HuH-7.5 (cell line): ENCODE results near the gene COL6A2.
"Not testable (repeated sequence)": the region's sequence is repeated elsewhere in the genome, so short reads cannot be mapped to it uniquely, and the experiment has no call there.

ENCODE experiments used
- DNase-seq: peaks from one replicate; pipeline ENCODE4 v3.0.0; 2011; ENCODE audit warnings: low spot score

COL6A2 gene

DNA sequence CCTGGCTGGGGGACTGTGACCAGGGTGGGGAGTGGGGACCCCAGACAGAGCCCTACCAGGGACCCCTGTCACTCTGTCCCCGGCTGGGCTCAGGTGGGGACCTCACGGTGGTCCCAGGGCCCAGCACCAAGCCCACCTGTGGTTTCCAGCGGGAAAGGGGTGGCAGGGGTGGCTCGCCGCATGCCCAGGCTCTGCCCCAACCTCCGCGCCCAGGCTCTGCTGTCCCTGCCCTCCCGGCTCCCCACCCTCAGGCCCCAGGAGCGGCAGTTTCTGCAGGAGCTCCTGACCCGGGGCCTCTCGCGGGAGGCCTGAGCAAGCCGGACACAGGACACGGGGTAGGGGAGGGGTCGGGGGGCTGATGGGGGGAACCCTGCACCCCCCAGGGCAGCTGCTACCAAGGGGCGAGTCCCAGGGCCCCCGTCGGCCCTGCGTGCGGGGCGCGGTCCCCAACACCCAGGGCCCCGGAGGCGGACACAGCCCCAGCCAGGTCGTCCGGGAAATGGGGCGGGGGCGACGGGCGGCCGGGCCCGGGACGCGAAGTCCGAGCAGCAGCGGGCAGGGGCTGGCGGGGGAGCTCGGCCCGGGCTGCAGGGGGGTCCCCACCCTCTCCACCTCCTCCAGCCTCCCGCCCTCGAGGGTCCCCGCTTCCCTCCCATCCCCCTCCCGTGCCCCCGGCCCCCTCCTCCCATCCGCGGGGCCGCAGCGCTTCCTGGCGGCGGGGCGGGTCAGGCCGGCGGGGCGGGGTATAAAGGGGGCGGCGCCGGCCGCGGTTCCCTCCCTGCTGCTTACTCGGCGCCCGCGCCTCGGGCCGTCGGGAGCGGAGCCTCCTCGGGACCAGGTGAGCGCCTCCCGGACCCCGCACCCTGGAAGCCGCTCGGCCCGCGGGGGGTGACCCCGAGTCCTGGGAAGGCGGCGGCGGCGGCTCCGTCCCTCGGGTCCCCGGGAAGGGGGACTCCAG, at the start of gene COL6A2:
TSS of gene COL6A2 (plus strand) at position 777 of the 958 bp plus-strand sequence.
- peak; percentile 51 for DNase-seq

DNA sequence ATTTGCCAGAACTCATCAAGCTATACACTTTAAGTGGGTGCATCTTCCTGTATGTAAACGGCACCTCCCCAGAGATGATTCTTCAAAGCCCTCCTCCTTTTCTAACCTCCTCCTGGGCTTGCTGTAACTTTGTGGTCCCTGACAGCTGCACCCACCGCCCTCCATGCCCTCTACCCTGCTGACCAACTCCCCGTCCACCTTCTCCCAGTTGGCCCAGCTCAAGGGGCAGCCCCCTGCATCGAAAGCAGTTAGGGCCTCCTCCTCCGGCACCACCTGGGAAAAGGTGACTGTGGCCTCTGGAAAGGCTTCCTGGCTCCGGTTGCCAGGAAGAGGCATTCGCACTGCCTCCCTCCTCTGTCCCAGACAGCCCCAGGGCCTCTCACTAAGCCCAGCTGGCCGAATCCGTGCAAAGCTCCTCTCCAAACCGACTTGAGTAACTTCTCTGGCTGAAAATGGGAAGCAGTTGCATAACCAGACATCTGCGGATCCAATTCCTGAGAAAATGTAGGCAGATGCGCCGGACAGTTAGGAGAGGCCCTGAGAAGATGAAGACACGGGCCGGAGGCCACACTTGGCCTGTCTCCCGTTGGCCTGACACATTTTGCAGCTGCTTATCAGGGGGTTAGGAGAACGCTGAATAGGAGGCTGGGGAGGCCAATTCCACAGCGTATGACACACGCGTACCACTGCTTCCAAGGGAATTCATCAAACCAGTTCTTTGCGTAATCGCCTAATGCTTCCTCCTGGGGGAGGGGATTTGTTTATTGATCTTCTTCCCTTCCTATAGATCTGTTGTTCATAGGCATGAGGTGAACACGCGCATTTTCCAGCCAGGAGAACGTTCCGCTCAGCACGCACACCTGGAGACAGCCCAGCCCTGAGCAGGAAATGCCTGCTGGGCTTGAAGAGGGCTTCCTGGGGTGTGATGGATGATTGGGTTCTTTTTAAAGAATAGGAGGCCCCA, 48.7 kb upstream of the COL6A2 start:
- DNase-seq, result no peak

DNA sequence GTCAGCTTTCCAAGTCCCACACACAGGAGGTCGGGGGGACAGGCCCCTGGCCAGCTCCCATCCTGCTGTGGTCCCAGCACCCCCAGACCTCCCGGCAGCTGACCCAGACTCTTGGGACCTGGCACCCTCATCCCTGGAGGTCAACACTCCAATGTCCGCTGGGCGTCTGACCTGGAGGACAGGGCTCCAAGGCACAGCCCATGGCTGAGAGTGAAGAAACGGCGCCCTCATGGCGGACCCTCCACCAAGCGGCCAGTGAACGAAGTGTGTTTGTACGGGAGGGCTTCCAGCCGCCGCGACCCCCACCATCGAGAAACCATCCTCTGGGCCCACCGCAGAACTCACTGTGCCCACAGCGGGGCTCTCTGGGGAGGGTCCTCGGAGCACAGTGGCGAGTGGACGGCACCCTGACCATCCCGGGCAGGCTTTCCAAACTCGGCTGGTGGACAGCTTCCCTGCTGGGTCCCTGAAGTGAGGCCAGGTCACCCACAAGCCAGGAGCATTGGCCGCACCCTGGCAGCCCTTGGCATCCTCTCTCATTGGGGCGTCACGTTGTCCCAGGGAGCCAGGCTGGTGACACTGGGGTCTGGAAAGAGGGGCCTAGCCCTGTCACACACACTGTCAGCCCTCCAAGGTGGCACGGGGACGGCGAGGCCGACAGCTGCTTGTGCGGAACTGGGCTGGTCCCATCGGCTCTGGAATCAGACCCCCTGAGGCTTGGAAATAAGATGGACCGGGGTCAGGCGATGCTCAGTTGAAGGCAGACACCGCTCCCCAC, 47.8 kb upstream of the COL6A2 start:
- DNase-seq, result no peak

DNA sequence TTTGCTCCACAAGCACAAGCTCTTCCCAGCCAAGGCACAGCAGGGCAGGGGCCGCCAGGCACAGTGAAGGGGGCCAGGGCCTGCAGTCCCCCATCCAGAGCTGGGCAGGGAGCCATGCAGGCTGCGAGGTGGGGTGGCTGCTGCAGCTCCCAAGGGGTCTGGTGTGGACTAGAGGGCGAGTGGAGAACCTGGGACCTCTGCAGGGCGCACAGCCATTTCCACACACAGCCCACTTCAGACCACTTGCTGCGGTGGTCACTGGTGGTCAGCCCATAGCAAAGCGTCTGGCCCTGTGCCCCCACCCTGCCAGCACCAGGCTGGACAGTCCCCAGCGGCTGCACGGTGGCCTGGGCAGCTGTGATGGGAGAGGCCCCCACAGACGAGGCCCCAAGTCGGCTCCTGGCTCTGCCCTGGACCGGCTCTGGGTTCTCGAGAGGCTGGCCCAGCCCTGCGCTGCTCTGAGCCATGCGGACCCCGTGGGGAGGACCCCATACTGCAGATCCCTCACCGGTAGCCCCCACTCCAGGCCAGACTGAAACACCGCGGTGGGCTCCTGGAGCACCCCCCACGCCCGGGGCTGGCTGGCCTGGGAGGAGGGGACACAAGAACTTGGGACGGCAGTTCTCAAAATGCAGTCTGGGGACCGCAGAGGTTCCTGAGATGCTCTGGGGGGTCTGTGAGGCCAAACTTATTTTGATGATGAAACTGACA, 47.1 kb upstream of the COL6A2 start:
- no peak for DNase-seq

DNA sequence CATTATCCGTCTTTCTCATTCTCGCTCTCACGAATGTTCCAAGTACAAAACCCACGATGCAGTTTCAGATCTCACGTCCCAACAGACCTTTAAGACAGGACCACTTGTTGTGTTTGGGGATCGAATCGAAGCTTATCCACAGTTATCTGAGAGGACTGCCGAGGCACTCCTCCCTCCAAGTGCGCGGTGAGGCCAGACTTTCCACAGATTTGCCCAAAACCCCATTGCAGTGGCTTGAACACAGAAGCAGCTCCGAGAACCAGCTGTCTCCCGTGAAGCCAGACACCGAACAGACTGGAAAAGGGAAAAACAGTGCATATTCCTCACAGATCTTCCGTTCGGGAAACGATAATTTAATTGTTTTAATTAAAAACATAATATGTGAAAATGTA, 46.5 kb upstream of the COL6A2 start:
- DNase-seq, result no peak

DNA sequence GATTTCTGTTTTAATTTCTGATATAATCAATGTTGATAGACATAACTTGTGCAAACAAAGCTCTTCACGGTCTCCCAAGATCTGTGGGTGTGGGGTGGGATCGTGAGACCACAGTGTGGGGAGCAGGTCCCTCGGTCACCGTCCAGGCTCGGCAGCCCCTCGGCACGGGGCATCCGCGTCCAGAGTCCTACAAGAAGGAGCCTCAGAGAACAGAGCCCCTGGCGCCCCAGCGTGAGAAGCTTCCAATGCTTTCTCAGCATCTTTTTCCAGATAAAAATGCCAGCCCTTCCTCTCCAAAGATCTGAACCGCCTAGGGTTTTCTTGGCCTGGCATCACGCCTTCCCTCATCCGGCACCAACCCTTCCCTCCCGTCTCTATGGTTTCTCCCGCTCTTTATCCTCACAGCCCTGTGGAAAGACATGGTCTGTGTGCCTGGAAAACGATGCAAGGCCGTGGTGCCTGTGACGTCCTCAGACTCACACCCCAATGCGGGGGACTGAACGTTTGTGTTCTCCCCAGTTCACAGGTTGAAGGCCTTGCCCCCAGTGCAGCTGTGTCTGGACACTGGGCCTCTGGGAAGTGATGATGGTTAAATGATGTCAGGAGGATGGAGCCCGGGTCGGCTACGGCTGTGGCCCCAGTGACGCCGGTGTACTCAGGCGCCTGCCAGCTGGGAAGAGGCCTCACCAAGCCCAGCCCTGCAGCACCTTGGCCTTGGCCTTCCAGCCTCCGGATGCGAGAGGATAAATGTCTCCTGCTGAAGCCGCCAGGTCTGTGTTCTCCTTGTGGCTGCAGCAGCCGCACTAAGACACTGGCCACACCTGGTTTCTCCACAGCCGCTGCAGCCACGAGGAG, 45.9 kb upstream of the COL6A2 start:
- DNase-seq, result no peak

DNA sequence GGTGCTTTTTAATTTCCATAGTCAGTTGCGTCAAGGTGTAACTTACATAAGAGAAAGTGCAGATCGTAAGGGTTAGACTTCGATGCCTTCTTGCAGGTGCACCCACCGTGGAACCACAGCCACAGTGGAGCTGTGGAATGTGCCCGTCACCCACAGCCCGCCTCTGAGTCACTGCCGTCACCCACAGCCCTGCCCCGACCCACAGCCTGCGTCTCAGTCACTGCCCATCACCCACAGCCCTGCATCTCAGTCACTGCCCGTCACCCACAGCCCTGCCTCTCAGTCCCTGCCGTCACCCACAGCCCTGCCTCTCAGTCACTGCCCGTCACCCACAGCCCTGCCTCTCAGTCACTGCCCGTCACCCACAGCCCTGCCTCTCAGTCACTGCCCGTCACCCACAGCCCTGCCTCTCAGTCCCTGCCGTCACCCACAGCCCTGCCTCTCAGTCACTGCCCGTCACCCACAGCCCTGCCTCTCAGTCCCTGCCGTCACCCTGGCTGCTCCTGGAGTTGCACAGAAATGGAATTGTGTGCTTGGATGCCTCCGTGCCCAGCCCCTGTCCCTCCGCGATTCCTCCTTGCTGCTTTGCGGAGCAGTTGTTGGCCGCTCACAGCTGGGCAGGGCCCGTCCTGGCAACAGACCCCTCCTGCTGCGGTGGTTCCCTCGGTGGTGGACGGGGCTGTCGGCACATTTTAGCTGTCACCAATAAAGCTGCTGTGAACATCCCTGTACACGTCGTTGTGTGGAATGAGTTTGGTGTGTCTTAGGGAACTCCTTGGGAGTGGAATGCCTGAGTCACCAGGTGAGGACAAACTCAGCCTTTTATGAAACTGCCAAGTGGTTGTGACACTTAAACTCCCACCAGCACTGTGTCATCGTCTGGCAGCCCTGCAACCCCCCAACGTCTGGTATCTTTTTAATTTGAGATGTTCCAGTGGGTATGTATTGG, 44.9 kb upstream of the COL6A2 start:
- no peak for DNase-seq

DNA sequence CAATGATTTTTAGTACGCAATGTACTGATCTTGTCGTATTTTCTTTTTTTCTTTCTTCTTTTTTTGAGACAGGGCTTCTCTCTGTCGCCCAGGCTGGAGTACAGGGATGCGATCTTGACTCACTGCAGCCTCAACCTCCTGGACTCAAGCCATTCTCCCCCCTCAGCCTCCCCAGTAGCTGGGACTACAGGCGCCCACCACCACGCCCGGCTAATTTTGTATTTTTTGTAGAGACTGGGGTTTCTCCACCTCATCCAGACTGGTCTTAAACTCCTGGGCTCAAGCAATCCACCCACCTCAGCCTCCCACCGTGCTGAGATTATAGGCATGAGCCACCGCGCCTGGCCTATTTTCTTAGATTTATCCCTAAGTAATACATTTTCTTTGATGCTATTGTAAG, 43.9 kb upstream of the COL6A2 start:
- DNase-seq, result no peak

DNA sequence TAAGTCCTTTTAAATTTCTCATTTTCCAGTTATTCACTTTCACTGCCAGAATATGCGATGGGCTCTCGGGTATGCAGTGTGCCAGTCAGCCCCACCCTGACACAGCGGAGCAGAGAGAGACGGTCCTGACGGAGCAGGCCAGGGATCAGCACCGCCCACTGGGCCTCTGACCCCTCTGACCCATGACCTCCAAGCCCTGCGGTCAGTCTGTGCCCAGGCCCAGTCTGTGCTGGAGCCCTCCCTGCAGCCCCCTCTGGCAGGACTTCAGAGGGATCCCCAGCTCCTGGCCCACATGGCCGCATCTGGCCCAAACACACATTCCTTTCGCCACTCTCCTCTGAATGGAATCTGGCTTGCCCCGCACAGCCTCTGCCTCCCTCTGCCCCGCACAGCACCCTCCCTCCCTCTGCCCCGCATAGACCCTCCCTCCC, 43.4 kb upstream of the COL6A2 start:
- DNase-seq, result no peak

DNA sequence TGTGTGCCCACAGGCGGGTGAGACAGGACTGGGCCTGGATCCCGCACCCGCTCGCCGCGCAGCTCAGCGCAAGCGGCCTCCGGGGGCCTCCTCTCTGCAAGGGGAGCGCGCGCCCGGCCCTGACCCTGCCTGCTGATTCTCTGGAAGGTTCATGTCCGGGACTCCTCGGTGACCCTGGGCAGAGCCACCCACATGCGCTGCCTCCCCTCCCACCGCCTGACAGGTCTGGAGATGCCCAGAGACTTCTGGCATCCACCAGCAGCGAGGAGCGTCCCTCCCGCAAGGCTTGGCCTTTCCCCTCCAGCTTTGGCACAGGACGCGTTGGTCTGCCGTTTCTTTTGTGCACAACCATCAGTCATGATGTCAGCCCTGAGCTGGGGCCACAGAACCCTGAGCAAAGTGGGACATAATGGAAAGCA, 42.0 kb upstream of the COL6A2 start:
- no peak for DNase-seq

DNA sequence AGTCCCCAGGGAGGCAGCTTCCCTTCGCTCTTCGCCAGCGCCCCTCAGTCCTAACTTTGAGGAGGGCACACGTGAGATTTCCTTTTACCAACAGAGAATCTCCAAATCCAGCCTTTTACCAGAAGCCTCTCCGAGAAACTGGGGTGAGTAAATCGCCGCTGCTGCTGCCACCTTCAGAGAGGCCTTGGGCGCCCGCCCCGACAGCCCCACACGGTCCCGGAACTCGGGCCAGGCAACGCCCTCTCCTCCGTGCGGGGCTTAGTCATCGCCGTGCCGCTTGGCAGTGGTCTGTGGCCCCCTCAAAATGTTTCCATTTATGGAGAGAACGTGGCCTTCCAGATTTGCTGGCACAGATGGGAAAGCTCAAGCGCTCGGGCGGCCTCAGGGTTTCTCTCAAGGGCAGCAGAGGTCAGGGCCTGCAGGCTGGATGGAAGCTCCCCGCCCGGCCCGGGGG, 41.4 kb upstream of the COL6A2 start:
- no peak for DNase-seq

DNA sequence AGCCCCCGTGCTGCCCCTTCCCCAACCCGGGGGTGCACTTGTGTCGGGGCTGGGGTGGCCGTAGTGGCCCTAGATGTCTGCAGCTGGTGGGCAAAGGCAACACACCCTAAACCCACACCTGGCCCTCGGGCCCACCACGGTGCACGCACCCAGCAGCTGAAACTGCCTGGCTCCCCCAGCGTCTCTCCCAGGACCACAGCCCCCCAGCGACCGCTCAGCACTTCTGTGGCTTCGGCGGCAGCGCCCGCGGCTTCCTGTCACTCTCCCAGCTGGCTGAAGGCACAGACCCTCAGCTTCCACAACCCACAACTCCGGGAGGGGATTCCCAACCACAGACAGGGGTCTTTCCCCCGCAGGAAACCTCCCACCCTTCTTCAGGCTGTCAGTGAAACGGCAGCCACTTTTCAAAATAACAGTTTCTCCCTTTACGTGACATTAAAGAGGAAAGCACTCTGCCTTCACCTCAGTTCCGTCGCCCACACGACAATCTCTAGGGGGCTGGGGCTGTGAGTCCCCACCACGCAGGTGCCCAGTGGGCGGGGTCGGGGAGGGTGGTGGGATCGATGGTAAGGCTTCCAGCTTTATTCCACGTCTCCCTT, 40.7 kb upstream of the COL6A2 start:
- no peak for DNase-seq

DNA sequence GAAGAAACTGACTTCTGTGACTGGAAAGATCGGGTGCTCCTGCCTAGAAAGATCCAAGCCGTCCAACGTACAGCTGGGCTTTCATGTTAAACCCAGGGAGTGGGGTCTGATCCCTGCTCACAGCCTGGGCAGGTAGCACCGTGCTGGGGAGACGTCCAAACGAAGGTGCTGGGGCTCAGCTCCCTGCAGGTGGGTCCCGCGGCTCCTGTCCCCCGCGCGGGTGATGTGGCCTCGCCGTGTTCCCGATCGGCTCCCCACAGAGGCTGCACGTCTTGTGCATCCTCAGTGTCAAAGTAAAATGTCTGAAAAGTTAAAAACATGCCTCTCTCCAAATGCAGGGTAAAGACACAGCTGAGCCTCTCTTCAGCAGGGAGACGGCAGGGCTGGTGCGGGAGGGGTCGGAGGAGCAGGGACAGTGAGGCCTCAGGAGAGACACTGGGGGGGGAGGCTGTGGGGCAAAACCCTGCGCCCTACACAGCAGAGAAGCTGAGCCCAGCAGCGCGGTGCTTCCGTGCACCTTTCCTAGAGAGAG, 40.1 kb upstream of the COL6A2 start:
- no peak for DNase-seq

DNA sequence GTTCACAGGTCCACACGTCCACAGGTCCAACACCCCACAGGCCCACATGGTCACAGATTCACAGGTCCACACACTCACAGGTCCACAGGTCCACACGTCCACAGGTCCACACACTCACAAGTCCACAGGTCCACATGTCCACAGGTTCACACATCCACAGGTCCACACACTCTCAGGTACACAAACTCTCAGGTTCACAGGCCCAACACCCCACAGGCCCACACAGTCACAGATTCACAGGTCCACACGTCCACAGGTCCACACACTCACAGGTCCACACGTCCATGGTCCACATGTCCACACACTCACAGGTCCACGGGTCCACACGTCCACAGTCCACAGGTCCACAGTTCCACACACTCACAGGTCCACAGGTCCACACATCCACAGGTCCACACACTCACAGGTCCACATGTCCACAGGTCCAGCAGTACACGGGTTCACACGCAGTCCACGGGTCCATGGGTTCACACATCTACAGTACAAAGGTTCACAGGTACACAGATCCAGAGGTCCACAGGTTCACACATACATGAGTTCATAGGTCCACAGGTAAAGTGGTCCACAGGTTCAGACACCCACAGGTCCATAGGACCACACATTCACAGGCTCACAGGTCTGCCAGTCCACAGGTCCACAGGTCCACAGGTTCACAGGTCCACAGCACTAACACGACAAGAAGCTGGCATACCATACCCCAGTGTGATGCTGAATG, 39.3 kb upstream of the COL6A2 start:
- DNase-seq, result no peak

DNA sequence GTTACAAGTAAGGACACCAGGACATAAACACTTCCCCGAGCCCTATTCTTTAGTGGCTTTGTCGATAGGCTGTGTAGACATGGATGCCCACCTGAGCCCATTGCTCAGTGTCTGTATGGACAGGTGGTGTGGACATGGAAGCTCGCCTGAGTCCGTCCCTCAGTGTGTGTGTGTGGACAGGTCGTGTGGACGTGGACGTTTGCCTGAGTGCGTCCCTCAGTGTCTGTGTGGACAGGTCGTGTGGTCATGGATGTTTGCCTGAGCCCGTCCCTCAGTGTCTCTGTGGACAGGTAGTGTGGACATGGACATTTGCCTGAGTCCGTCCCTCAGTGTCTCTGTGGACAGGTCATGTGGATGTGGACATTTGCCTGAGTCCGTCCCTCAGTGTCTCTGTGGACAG, 38.7 kb upstream of the COL6A2 start:
- DNase-seq, result no peak

DNA sequence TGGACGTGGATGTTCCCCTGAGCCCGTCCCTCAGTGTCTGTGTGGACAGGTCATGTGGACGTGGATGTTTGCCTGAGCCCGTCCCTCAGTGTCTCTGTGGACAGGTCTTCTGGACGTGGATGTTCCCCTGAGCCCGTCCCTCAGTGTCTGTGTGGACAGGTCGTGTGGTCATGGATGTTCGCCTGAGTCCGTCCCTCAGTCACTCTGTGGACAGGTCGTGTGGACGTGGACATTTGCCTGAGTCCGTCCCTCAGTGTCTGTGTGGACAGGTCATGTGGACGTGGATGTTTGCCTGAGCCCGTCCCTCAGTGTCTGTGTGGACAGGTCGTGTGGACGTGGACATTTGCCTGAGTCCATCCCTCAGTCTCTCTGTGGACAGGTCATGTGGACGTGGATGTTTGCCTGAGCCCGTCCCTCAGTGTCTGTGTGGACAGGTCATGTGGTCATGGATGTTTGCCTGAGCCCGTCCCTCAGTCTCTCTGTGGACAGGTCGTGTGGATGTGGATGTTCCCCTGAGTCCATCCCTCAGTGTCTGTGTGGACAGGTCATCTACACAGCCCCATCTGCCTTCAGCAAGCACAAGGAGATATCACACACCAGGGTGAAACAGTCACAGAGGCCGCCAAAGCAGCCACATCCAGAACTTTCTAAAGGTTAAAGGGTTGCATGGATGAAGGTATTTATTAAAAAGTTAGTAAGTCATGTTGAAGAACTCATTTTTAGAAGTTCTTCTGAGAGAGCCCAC, 38.0 kb upstream of the COL6A2 start:
- not testable (repeated sequence) for DNase-seq

DNA sequence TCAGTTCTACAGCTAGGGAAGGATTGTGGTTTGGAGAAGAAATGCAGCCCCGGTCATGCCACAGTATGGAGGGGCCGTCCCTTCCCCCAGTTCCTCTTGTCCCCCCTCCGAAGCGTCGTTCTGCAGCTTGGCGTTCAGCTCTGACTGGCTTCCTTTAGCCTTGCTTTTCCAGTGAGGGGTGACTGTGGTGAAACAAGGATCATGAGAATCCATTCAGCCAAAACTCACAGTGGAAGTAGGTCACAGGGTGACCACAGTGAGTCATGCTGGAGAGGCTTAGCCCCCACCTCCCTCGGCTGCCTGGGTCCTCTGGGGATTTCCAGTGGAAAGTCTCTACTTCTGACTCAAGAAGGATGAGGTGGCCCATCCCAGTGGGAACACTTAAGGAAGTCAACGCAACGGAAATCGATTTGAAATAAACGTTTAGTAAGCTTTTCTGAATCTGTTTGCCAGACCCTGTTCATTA, 37.3 kb upstream of the COL6A2 start:
- no peak for DNase-seq
